Gastrocnemius medialis (tissue), 4 donors: Measurements from ENCODE around the gene SEC24B. TPM values are rescaled to one million over a fixed set of nuclear protein-coding genes. Genes with fewer than 3 reads are reported as not detected.
A peak's percentile ranks its signal among the peaks of the same experiment; 100 is the strongest.

Source experiments
- ATAC-seq, 2 donors: fragments of 150-250 bp; one replicate each; pipeline ENCODE4 v1.9.1; 2016
- DNase-seq, 2 donors: peaks; one replicate each; pipeline ENCODE4 v3.0.0-alpha.2; 2019
- H3K27ac ChIP-seq, 4 donors: fragments of 200-600 bp; sonication (generic); 1 replicate in 1 of 4; 2 replicates in 3 of 4; pipeline ENCODE4 v1.5.1; 2016 to 2018; ENCODE audit warnings: mild to moderate bottlenecking in 2 of 4, moderate library complexity in 1 of 4
- H3K27me3 ChIP-seq, 3 donors: fragments of 200-600 bp; sonication (generic) in 2 of 3; 1 replicate in 1 of 3; 2 replicates in 2 of 3; pipeline versions ENCODE4 v1.5.1 to v1.6.0; 2016 to 2019; ENCODE audit warnings: mild to moderate bottlenecking in 1 of 3, moderate library complexity in 1 of 3
- H3K36me3 ChIP-seq, 2 donors: fragments of 200-600 bp; sonication (generic) in 1 of 2; one replicate each; pipeline ENCODE4 v1.5.1; 2017 to 2018
- H3K4me1 ChIP-seq, 2 donors: fragments of 200-600 bp; sonication (generic) in 1 of 2; one replicate each; pipeline ENCODE4 v1.5.1; 2016 to 2017; ENCODE audit warnings: mild to moderate bottlenecking in 2 of 2
- H3K4me3 ChIP-seq, 4 donors: fragments of 200-600 bp; sonication (generic) in 3 of 4; 1 replicate in 1 of 4; 2 replicates in 3 of 4; pipeline ENCODE4 v1.5.1; 2016 to 2019; ENCODE audit warnings: mild to moderate bottlenecking in 2 of 4
- H3K9me3 ChIP-seq, 3 donors: fragments of 200-600 bp; sonication (generic) in 2 of 3; 1 replicate in 1 of 3; 2 replicates in 2 of 3; pipeline ENCODE4 v1.5.1; 2016 to 2019
- POLR2A ChIP-seq, 2 donors: fragments of 450-650 bp; IDR thresholded peaks; one replicate each; pipeline ENCODE4 v1.6.1; 2017; ENCODE audit warnings: antibody characterized with exemption in 2 of 2, mild to moderate bottlenecking in 2 of 2, moderate library complexity in 2 of 2
- in situ Hi-C, 4 donors: fragments of 200-750 bp; cut with MboI; loops; one replicate each; pipeline versions ENCODE4 v1.15.0 to v1.8.0; 2017; ENCODE audit warnings: low sequenced_read_pairs in 4 of 4
- intact Hi-C: fragments of 100-400 bp; cut with DNase I; formaldehyde crosslinking; loops from one replicate; pipeline ENCODE4 v1.15.1; 2023; ENCODE audit warnings: low total_unique reads
- total RNA-seq, 4 donors: library from RNA; depleted of rRNA; stranded (reverse); fragments of >200 nt; gene quantifications; one replicate each; pipeline versions ENCODE4 v1.1.0 to v1.2.3, GENCODE V29; 2016
- TF ChIP-seq, protein P1 (sequence below), 5 experiments: fragments of 450-650 bp in 3 of 5; fragments of 200-600 bp in 2 of 5; sonication (generic) in 2 of 5; IDR thresholded peaks in 4 of 5; conservative IDR thresholded peaks in 1 of 5; 1 replicate in 4 of 5; 2 replicates in 1 of 5; pipeline ENCODE4 v1.5.1; 2016 to 2019; ENCODE audit warnings: antibody characterized with exemption in 5 of 5, mild to moderate bottlenecking in 3 of 5, moderate library complexity in 3 of 5

The SEC24B gene
- total RNA-seq, 4 donors from 2014 or later: 29.6 to 93.4 (median 42.9) TPM

DNA sequence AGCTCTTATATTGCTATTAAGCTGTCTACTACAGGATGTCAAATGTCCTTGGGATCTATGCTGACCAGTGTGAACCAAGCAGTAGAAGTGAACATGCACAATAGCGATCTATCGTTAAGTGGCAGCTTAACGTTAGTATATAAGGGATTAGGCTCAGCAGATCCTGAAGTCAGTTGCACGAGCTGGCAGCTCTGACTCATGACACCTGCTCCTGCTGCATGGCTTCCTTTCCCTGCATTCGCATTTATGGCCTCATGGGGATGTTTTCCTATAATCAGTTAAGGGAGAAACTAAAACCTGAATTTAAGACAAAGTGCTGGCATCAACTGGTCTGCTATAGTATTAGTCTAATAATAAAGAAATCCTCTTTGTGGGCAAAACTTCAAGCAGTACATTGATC is 113.8 kb downstream of the SEC24B start:
- H3K9me3 ChIP-seq: no peaks in the 10 kb centered on the region
- no peak for ATAC-seq
- in situ Hi-C loops: loop anchor here in 3 of 4 donors (25.0 kb wide), 2 partner anchors 110 to 885 kb away; partner anchors contain the start of genes SEC24B (in 2 of the 3) and OSTC (in 1 of the 3)
- no peaks in the 10 kb centered on the region for H3K27me3 ChIP-seq
- peaks cover 0 to 12% of the 10 kb centered on the region in 2 donors for H3K36me3 ChIP-seq
- intact Hi-C loops: no loop called here
- H3K4me3 ChIP-seq: no peak overlapping the region
- DNase-seq: no peak
- peaks cover 0 to 2% of the 10 kb centered on the region in 2 donors for H3K4me1 ChIP-seq
- no peak for TF ChIP-seq POLR2A (IDR thresholded peaks at IDR 0.05)
- TF ChIP-seq, protein P1, sequence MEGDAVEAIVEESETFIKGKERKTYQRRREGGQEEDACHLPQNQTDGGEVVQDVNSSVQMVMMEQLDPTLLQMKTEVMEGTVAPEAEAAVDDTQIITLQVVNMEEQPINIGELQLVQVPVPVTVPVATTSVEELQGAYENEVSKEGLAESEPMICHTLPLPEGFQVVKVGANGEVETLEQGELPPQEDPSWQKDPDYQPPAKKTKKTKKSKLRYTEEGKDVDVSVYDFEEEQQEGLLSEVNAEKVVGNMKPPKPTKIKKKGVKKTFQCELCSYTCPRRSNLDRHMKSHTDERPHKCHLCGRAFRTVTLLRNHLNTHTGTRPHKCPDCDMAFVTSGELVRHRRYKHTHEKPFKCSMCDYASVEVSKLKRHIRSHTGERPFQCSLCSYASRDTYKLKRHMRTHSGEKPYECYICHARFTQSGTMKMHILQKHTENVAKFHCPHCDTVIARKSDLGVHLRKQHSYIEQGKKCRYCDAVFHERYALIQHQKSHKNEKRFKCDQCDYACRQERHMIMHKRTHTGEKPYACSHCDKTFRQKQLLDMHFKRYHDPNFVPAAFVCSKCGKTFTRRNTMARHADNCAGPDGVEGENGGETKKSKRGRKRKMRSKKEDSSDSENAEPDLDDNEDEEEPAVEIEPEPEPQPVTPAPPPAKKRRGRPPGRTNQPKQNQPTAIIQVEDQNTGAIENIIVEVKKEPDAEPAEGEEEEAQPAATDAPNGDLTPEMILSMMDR (IDR thresholded peaks at IDR 0.05 in 4 of 5, conservative IDR thresholded peaks at IDR 0.05 in 1 of 5): no peak
- H3K27ac ChIP-seq: no peak overlapping the region

DNA sequence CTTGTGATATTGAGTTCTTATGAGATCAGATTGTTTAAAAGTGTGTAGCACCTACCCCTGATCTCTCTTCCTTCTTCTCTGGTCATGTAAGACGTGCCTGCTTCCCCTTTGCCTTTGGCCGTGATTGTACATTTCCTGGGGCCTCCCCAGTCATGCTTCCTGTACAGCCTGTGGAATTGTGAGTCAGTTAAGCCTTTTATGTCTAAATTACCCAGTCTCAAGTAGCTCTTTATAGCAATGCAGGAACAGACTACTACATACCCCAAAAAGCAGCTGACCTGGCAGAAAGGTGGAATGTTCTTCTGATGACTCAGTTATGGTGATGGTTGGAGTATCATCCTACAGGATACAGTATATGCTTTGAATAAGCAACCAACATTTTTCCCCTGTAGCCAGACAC is 115.0 kb downstream of the SEC24B start:
- H3K36me3 ChIP-seq: peaks cover 0 to 4% of the 10 kb centered on the region in 2 donors
- in situ Hi-C loops: loop anchor here in 3 of 4 donors (25.0 kb wide), 2 partner anchors 111 to 886 kb away; partner anchors contain the start of genes SEC24B (in 2 of the 3) and OSTC (in 1 of the 3)
- H3K27me3 ChIP-seq: no peaks in the 10 kb centered on the region
- no peak for DNase-seq
- intact Hi-C loops: no loop called here
- no peak overlapping the region for H3K4me3 ChIP-seq
- H3K27ac ChIP-seq: peak overlapping the region in 1 of 4 donors; percentile 38
- H3K4me1 ChIP-seq: peaks cover 0 to 2% of the 10 kb centered on the region in 2 donors
- H3K9me3 ChIP-seq: no peaks in the 10 kb centered on the region
- TF ChIP-seq POLR2A (IDR thresholded peaks at IDR 0.05): no peak
- TF ChIP-seq, protein P1 (IDR thresholded peaks at IDR 0.05 in 4 of 5, conservative IDR thresholded peaks at IDR 0.05 in 1 of 5): no peak
- ATAC-seq: peak; percentile 39

DNA sequence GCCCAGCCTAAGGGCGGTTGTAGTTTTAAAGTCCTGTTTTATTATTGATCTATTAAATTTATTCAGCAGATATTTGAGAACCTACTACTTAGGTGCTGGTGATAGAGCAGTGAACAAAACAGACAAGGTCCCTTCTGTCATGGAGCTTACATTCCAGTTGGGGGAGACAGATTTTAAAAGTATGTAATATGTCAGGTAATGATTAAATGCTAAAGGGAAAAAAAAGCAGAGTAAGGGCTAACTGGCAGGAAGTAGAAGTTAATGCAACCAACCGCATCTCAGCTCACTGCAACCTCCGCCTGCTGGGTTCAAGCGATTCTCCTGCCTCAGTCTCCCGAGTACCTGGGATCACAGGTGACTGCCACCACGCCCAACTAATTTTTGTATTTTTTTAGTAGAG is 118.6 kb downstream of the SEC24B start:
- no peak for TF ChIP-seq POLR2A (IDR thresholded peaks at IDR 0.05)
- TF ChIP-seq, protein P1 (IDR thresholded peaks at IDR 0.05 in 4 of 5, conservative IDR thresholded peaks at IDR 0.05 in 1 of 5): no peak
- Histone ChIP-seq H3K9me3 (no peaks in the 10 kb centered on the region), H3K4me1 (peaks cover 0 to 2% of the 10 kb centered on the region in 2 donors), H3K27ac (no peak overlapping the region), H3K36me3 (no peaks in the 10 kb centered on the region), H3K27me3 (no peaks in the 10 kb centered on the region), H3K4me3 (no peak overlapping the region)
- intact Hi-C loops: no loop called here
- in situ Hi-C loops: no loop called here
- DNase-seq (no peak), ATAC-seq (no peak)

DNA sequence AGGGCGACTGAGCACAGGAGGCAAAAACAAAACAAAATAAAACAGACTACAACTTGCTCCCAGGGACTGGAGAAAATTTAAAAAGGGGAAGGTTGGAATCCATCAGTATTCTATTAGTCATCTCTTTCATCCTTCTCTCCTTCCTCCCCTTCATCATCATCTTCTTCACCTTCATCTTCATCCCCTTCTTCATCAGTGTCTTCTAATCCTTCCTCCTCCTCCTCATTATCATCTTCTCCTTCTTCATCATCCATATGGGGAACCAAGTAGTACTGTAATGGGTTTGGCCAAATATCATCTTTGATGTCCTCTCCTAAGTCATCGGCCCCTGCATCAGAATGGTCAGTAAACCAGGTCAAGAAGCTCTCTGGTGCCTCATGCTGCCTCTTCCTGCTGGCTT is 119.5 kb downstream of the SEC24B start:
- Histone ChIP-seq H3K27ac (no peak overlapping the region), H3K9me3 (no peaks in the 10 kb centered on the region), H3K4me3 (no peak overlapping the region), H3K27me3 (peaks cover 0 to 3% (median 0%) of the 10 kb centered on the region in 3 donors), H3K4me1 (peaks cover 0 to 2% of the 10 kb centered on the region in 2 donors), H3K36me3 (no peaks in the 10 kb centered on the region)
- DNase-seq (no peak), ATAC-seq (no peak)
- intact Hi-C loops (no loop called here), in situ Hi-C loops (no loop called here)
- TF ChIP-seq, protein P1 (IDR thresholded peaks at IDR 0.05 in 4 of 5, conservative IDR thresholded peaks at IDR 0.05 in 1 of 5): no peak
- no peak for TF ChIP-seq POLR2A (IDR thresholded peaks at IDR 0.05)

DNA sequence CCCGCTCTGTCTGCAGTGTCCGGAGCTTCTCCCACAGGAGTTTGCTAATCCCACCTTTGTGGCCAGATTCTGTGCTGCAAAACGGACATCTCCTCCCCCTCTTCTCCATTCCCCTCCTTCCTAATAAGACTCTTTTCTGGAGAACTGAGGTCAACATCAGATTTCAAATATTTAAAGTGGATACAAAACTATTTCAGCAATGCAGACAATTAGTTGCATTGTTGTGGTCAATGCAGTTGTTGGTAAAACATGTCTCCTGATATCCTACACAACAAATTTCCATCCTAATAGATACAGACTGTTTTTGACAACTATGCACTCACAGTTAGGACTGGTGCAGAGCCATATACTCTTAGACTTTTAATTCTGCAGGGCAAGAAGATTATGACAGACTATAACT is 121.4 kb downstream of the SEC24B start:
- ATAC-seq (no peak), DNase-seq (no peak)
- H3K4me1 ChIP-seq: peaks cover 0 to 7% of the 10 kb centered on the region in 2 donors
- intact Hi-C loops (no loop called here), in situ Hi-C loops (no loop called here)
- no peaks in the 10 kb centered on the region for H3K36me3 ChIP-seq
- peaks cover 0 to 9% (median 0%) of the 10 kb centered on the region in 3 donors for H3K27me3 ChIP-seq
- no peak overlapping the region for H3K27ac ChIP-seq
- TF ChIP-seq, protein P1 (IDR thresholded peaks at IDR 0.05 in 4 of 5, conservative IDR thresholded peaks at IDR 0.05 in 1 of 5): no peak
- no peak for TF ChIP-seq POLR2A (IDR thresholded peaks at IDR 0.05)
- H3K9me3 ChIP-seq: no peaks in the 10 kb centered on the region
- H3K4me3 ChIP-seq: no peak overlapping the region
